ENCODE measurements around the gene PTK7.
A peak's percentile ranks its signal among the peaks of the same experiment; 100 is the strongest.

Gene PTK7

DNA sequence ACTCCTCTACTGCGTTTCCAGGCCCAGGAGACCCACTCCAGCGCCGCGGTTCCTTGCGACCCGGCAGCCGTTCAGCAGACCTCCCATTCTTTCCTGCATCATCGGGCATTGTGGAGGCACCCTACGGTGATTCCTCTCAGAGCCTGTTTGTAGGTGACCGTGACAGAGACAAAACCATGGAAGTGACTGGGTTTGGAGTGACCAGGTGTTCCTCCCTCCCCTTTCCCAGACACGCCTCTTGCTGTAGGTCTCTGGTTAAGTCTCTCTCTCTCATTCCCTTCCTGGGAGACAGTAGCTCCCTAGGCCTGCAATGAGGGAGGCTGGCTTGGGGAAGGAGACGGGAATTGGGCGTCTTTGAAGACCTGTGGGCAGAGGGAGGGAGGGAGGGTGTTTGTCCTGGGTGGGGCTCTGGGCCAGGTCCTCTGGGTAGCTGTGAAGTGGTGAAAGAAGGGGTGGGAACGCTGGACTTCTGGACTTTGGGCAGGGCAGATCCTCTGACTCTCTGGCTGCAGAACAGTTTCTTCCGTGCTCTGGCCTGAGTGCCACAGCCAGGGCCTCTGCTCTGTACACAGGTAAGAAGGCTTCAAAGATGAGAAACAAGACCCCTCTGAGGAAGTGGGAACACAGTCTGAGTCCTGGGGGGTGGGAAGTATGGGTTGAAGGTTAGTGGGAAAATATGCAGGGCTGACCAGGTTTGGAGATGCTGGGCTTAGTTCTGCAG is 15.9 kb upstream of the PTK7 start:
- WGBS (ENCODE audit: insufficient coverage), result 8% methylated on average over 11 of the region's 15 CpGs
- POLR2A ChIA-PET, result interaction anchor here (1.0 kb wide), 1 partner anchor 81 kb away, joined by 3 read pairs; the partner anchor contains the start of gene PEX6
- CTCF ChIA-PET, result interaction anchor here (0.5 to 2.2 kb wide), 6 partner anchors 9 to 322 kb away, joined by 3 to 8 read pairs (median 4); partner anchors contain the start of gene PTK7
- H3K27ac ChIP-seq (ENCODE audit: insufficient read depth in 1 of 2, low read depth in 1 of 2, low read length in 2 of 2, poor library complexity in 1 of 2, severe bottlenecking in 2 of 2), result peak overlapping the region; percentile 97 to 99
- H3K36me3 ChIP-seq (ENCODE audit: control insufficient read depth in 4 of 4, insufficient read depth in 4 of 4, low read length in 3 of 4), result peaks cover 4 to 23% (median 13%) of the 10 kb centered on the region in 4 experiments
- no peaks in the 10 kb centered on the region for H3K9me3 ChIP-seq (ENCODE audit: control extremely low read depth in 1 of 5, control insufficient read depth in 4 of 5, insufficient read depth in 2 of 5, low read depth in 1 of 5, low read length in 4 of 5)
- DNase-seq, result no peak
- no peaks in the 10 kb centered on the region for H3K27me3 ChIP-seq (replicated peaks in 2 of 5; ENCODE audit: control insufficient read depth in 4 of 5, insufficient read depth in 5 of 5, low read length in 4 of 5)
- H3K4me1 ChIP-seq (ENCODE audit: control extremely low read depth in 1 of 4, control insufficient read depth in 4 of 4, insufficient read depth in 4 of 4, low read length in 3 of 4), result peaks cover 9 to 23% (median 18%) of the 10 kb centered on the region in 4 experiments
- peak overlapping the region; percentile 74 to 100 (median 98) for H3K4me3 ChIP-seq (ENCODE audit: control insufficient read depth in 1 of 7, extremely low read depth in 1 of 7, insufficient read depth in 4 of 7, low read depth in 2 of 7, low read length in 6 of 7)

DNA sequence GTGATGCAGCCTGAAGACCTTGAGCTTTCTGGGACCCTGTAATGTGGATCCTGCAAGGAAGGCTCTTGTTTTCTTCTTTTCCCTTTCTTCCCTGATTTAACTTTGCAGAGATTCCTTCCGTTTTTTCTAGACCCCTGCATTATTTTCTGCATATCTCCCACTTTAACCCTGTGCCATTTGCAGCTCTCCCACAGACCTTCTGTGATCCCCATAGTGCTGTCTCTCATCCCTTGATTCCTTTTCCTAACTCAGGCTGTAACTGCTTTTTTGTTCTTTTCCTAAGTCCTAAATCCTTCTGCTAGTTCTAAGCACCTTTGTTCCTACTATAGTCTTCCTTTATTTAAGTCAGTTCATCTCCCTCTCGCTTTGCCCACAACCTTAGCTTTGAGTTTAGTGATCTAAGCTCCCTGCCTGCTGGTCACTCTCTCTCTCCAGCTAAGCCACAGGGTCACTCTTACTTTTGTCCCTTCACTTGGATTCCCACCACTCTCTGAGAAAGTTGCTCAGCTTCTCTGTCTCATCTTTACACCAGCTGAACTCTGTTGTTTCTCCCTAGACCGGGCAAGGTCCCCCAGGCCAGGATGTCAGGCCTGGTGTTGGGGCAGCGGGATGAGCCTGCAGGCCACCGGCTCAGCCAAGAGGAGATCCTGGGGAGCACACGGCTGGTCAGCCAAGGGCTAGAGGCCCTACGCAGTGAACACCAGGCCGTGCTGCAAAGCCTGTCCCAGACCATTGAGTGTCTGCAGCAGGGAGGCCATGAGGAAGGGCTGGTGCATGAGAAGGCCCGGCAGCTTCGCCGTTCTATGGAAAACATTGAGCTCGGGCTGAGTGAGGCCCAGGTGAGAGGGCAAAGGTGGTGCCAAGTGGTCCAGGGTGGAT is 15.1 kb upstream of the PTK7 start:
- H3K4me1 ChIP-seq (ENCODE audit: control extremely low read depth in 1 of 4, control insufficient read depth in 4 of 4, insufficient read depth in 4 of 4, low read length in 3 of 4), result peaks cover 9 to 23% (median 18%) of the 10 kb centered on the region in 4 experiments
- WGBS (ENCODE audit: insufficient coverage), result 98% methylated on average over 12 of the region's 12 CpGs
- H3K9me3 ChIP-seq (ENCODE audit: control extremely low read depth in 1 of 5, control insufficient read depth in 4 of 5, insufficient read depth in 2 of 5, low read depth in 1 of 5, low read length in 4 of 5), result no peaks in the 10 kb centered on the region
- H3K4me3 ChIP-seq (ENCODE audit: control insufficient read depth in 1 of 7, extremely low read depth in 1 of 7, insufficient read depth in 4 of 7, low read depth in 2 of 7, low read length in 6 of 7), result peak overlapping the region in 3 of 7 experiments; percentile 99 to 100 (median 99)
- CTCF ChIA-PET, result interaction anchor here (0.5 to 1.6 kb wide), 6 partner anchors 12 to 321 kb away, joined by 3 to 5 read pairs (median 3); partner anchors contain the start of gene PTK7
- no peak for DNase-seq
- no peak overlapping the region for H3K27ac ChIP-seq (ENCODE audit: insufficient read depth in 1 of 2, low read depth in 1 of 2, low read length in 2 of 2, poor library complexity in 1 of 2, severe bottlenecking in 2 of 2)
- POLR2A ChIA-PET, result no interaction called here
- peaks cover 4 to 21% (median 10%) of the 10 kb centered on the region in 4 experiments for H3K36me3 ChIP-seq (ENCODE audit: control insufficient read depth in 4 of 4, insufficient read depth in 4 of 4, low read length in 3 of 4)
- no peaks in the 10 kb centered on the region for H3K27me3 ChIP-seq (replicated peaks in 2 of 5; ENCODE audit: control insufficient read depth in 4 of 5, insufficient read depth in 5 of 5, low read length in 4 of 5)

DNA sequence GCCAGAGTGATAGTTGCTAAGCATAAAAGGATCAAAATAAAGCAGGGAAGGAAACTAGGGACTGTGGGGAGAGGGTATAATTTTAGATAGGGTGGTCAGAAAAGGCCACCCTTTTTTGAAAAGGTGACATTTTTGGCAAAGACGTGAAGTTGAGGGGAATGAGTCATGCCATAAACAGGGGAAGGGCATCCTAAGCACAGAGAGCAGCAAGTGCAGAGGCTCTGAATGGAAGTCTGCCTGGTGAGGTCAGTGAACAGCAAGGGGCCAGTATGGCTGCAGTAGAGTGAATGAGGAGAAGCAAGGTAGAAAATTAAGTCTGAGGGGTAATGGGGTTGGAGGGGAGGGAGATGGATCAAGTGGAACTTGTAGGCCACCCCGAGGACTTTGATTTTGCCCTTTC is 14.3 kb upstream of the PTK7 start:
- no peaks in the 10 kb centered on the region for H3K9me3 ChIP-seq (ENCODE audit: control extremely low read depth in 1 of 5, control insufficient read depth in 4 of 5, insufficient read depth in 2 of 5, low read depth in 1 of 5, low read length in 4 of 5)
- no peak for DNase-seq
- 94% methylated on average over 2 of the region's 2 CpGs for whole genome bisulfite sequencing (ENCODE audit: insufficient coverage)
- H3K4me3 ChIP-seq (ENCODE audit: control insufficient read depth in 1 of 7, extremely low read depth in 1 of 7, insufficient read depth in 4 of 7, low read depth in 2 of 7, low read length in 6 of 7), result no peak overlapping the region
- ChIA-PET CTCF (interaction anchor here (1.2 to 1.6 kb wide), 4 partner anchors 11 to 82 kb away, joined by 3 to 5 read pairs (median 4); partner anchors contain the start of gene PTK7), POLR2A (no interaction called here)
- H3K36me3 ChIP-seq (ENCODE audit: control insufficient read depth in 4 of 4, insufficient read depth in 4 of 4, low read length in 3 of 4), result peaks cover 6 to 25% (median 11%) of the 10 kb centered on the region in 4 experiments
- H3K27me3 ChIP-seq (replicated peaks in 2 of 5; ENCODE audit: control insufficient read depth in 4 of 5, insufficient read depth in 5 of 5, low read length in 4 of 5), result no peaks in the 10 kb centered on the region
- H3K4me1 ChIP-seq (ENCODE audit: control extremely low read depth in 1 of 4, control insufficient read depth in 4 of 4, insufficient read depth in 4 of 4, low read length in 3 of 4), result peaks cover 9 to 23% (median 18%) of the 10 kb centered on the region in 4 experiments
- no peak overlapping the region for H3K27ac ChIP-seq (ENCODE audit: insufficient read depth in 1 of 2, low read depth in 1 of 2, low read length in 2 of 2, poor library complexity in 1 of 2, severe bottlenecking in 2 of 2)

DNA sequence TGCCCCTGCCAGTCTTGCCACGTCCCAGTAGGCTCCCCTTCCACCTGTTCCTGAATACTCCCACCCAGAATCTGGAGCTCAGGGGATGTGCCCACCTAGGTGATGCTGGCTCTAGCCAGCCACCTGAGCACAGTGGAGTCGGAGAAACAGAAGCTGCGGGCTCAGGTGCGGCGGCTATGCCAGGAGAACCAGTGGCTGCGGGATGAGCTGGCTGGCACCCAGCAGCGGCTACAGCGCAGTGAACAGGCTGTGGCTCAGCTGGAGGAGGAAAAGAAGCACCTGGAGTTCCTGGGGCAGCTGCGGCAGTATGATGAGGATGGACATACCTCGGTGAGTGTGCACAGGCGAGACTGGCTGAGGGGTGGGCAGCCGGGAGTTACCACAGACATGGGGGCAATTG is 13.3 kb upstream of the PTK7 start:
- 100% methylated on average over 8 of the region's 12 CpGs for WGBS (ENCODE audit: insufficient coverage)
- ChIA-PET POLR2A (no interaction called here), CTCF (interaction anchor here (1.6 to 2.8 kb wide), 2 partner anchors 8 to 66 kb away, joined by 7 to 11 read pairs; partner anchors contain the start of gene CUL7)
- H3K27ac ChIP-seq (ENCODE audit: insufficient read depth in 1 of 2, low read depth in 1 of 2, low read length in 2 of 2, poor library complexity in 1 of 2, severe bottlenecking in 2 of 2), result no peak overlapping the region
- H3K4me3 ChIP-seq (ENCODE audit: control insufficient read depth in 1 of 7, extremely low read depth in 1 of 7, insufficient read depth in 4 of 7, low read depth in 2 of 7, low read length in 6 of 7), result no peak overlapping the region
- no peaks in the 10 kb centered on the region for H3K9me3 ChIP-seq (ENCODE audit: control extremely low read depth in 1 of 5, control insufficient read depth in 4 of 5, insufficient read depth in 2 of 5, low read depth in 1 of 5, low read length in 4 of 5)
- H3K27me3 ChIP-seq (replicated peaks in 2 of 5; ENCODE audit: control insufficient read depth in 4 of 5, insufficient read depth in 5 of 5, low read length in 4 of 5), result no peaks in the 10 kb centered on the region
- peaks cover 9 to 22% (median 18%) of the 10 kb centered on the region in 4 experiments for H3K4me1 ChIP-seq (ENCODE audit: control extremely low read depth in 1 of 4, control insufficient read depth in 4 of 4, insufficient read depth in 4 of 4, low read length in 3 of 4)
- DNase-seq, result no peak
- peaks cover 5 to 22% (median 8%) of the 10 kb centered on the region in 4 experiments for H3K36me3 ChIP-seq (ENCODE audit: control insufficient read depth in 4 of 4, insufficient read depth in 4 of 4, low read length in 3 of 4)

DNA sequence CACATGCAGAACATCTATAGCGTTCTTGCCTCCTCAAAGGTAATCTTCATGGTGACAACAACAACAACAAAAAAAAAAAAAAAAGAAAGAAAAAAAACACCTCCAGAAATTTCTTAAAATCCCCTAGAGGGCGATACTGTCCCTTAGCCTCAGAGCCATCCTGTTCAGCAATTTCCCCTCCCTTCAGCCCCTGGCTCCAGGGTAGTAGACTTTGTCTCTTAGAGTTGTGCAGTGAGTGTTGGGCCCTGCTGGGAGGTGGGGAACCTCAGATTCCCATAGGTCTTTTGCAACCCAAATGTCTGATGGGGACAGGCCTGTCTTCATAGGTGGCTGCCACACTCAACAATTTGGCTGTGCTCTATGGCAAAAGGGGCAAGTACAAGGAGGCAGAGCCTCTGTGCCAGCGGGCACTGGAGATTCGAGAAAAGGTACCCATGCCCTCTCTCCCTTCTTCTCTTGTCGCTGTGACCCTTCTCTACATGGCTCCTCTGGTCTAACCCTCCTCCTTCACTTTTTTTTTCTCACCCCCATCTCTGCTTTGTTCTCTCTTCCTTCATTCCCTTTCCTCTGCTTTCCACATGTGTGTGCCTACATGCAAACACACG is 6.0 kb upstream of the PTK7 start:
- ChIA-PET CTCF (interaction anchor here (0.7 to 3.8 kb wide), 6 partner anchors 12 to 77 kb away, joined by 4 to 28 read pairs (median 4); no protein-coding TSS in a partner anchor), POLR2A (no interaction called here)
- H3K27me3 ChIP-seq (replicated peaks in 2 of 5; ENCODE audit: control insufficient read depth in 4 of 5, insufficient read depth in 5 of 5, low read length in 4 of 5), result no peaks in the 10 kb centered on the region
- DNase-seq, result peak; percentile 71 to 88 (median 83)
- H3K36me3 ChIP-seq (ENCODE audit: control insufficient read depth in 4 of 4, insufficient read depth in 4 of 4, low read length in 3 of 4), result peaks cover 5 to 27% (median 18%) of the 10 kb centered on the region in 4 experiments
- WGBS (ENCODE audit: insufficient coverage), result 89% methylated on average over 5 of the region's 6 CpGs
- no peak overlapping the region for H3K27ac ChIP-seq (ENCODE audit: insufficient read depth in 1 of 2, low read depth in 1 of 2, low read length in 2 of 2, poor library complexity in 1 of 2, severe bottlenecking in 2 of 2)
- H3K9me3 ChIP-seq (ENCODE audit: control extremely low read depth in 1 of 5, control insufficient read depth in 4 of 5, insufficient read depth in 2 of 5, low read depth in 1 of 5, low read length in 4 of 5), result no peaks in the 10 kb centered on the region
- H3K4me1 ChIP-seq (ENCODE audit: control extremely low read depth in 1 of 4, control insufficient read depth in 4 of 4, insufficient read depth in 4 of 4, low read length in 3 of 4), result peaks cover 0 to under 1% (median 0%) of the 10 kb centered on the region in 4 experiments
- H3K4me3 ChIP-seq (ENCODE audit: control insufficient read depth in 1 of 7, extremely low read depth in 1 of 7, insufficient read depth in 4 of 7, low read depth in 2 of 7, low read length in 6 of 7), result no peak overlapping the region

DNA sequence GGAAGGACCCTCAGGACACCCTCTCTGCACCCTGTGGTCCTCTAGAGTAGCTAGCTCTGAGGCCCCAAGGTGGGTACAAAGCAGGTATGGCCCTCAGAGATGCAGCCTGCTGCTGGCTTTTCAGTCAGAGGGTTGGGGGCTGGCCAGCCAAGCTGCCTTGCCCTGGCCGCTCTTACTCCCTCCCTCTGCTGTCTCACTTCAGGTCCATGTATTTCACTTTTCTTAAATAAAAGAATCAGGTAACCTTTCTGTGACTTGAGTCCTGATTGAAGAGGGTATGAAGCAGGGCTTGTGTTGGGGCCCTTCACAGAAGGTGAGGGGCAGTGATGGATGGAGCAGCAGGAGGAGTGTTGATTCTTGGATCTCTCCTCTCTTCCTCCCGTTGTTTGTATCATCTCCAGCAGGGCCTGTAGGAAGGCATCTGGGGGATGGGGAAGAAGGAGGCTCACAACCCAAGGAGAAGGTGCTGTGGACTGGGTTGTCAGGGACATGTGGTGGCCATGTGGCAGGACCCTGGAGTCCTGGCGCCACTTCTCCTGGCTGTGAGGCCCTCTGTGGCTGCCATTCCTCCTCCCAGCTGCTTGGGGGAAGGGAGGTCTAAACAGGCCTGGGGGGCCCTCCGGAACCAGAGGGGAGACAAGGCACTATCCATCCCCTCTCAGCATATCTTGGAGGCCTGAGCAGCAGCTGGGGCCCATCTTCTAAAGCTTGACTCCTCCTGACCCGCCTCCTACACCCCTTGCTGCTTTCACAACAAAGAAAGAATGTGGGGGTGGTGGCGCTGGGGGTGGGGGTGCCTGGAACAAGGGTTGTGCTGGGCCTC is 1.1 kb upstream of the PTK7 start:
- Histone ChIP-seq H3K27me3 (replicated peaks in 2 of 5; ENCODE audit: control insufficient read depth in 4 of 5, insufficient read depth in 5 of 5, low read length in 4 of 5) (no peaks in the 10 kb centered on the region), H3K9me3 (ENCODE audit: control extremely low read depth in 1 of 5, control insufficient read depth in 4 of 5, insufficient read depth in 2 of 5, low read depth in 1 of 5, low read length in 4 of 5) (no peaks in the 10 kb centered on the region), H3K4me3 (ENCODE audit: control insufficient read depth in 1 of 7, extremely low read depth in 1 of 7, insufficient read depth in 4 of 7, low read depth in 2 of 7, low read length in 6 of 7) (peak overlapping the region in 2 of 7 experiments; percentile 61 to 88), H3K36me3 (ENCODE audit: control insufficient read depth in 4 of 4, insufficient read depth in 4 of 4, low read length in 3 of 4) (peaks cover 3 to 13% (median 11%) of the 10 kb centered on the region in 4 experiments), H3K27ac (ENCODE audit: insufficient read depth in 1 of 2, low read depth in 1 of 2, low read length in 2 of 2, poor library complexity in 1 of 2, severe bottlenecking in 2 of 2) (no peak overlapping the region), H3K4me1 (ENCODE audit: control extremely low read depth in 1 of 4, control insufficient read depth in 4 of 4, insufficient read depth in 4 of 4, low read length in 3 of 4) (peaks cover 0 to 25% (median 20%) of the 10 kb centered on the region in 4 experiments)
- 100% methylated on average over 1 of the region's 6 CpGs for WGBS (ENCODE audit: insufficient coverage)
- ChIA-PET CTCF (interaction anchor here (1.0 to 2.8 kb wide), 6 partner anchors 10 to 68 kb away, joined by 3 to 15 read pairs (median 4); no protein-coding TSS in a partner anchor), POLR2A (no interaction called here)
- no peak for DNase-seq

Data from common myeloid progenitor, CD34-positive (primary cell).